ENCODE results near the gene TLE1.

Gene TLE1

DNA sequence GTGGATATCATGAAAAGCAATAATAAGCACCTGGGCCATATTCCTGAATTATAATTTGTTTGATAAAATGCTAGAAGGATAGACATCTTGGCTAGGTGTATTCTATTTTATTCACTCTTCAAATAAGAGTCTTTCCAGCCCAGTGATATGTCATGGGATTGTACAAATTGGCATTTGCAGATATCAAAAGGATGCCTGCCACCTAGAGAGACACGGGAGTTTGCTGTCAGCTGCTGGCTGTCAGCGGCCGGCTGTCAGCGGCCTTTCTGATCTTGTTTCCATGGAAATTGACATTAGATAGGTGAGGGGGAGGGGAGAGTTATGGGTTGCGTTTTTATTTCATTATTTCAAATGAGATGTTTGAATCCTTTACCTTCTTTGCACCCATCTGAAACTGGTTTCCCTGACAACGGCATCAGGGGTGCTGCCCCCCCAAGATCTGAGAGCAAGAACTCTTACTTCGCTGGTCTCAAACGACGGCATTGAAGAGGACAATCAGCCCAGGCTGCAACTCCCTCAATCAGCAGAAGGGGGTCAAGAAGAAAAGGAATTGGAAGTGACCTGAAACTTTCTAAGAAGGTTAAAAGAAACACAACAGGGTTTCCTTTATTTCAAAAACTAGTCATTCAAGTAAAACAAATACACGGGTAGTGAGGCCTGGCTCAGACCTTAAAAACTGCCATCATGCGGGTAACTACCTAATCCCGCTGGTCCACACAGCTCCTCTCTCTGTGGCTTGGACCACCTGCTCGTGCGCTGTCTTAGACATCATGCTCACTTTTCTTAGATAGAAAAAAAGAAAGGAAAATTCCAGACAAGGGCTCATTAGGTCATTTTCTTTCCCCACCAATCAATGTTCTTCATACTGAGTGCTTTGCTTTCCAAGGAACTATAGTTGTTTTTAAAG lies 115.7 kb downstream of the TLE1 start:
- no peak overlapping the region for H3K27ac ChIP-seq (replicated peaks)
- no peak for DNase-seq (ENCODE audit: low read depth in 1 of 2, low spot score in 1 of 2)
- H3K4me3 ChIP-seq (replicated peaks; ENCODE audit: insufficient read depth, low read length): no peak overlapping the region
- no peak for TF ChIP-seq GABPA (IDR thresholded peaks at IDR 0.05; ENCODE audit: low read depth)
- TF ChIP-seq, protein P1, sequence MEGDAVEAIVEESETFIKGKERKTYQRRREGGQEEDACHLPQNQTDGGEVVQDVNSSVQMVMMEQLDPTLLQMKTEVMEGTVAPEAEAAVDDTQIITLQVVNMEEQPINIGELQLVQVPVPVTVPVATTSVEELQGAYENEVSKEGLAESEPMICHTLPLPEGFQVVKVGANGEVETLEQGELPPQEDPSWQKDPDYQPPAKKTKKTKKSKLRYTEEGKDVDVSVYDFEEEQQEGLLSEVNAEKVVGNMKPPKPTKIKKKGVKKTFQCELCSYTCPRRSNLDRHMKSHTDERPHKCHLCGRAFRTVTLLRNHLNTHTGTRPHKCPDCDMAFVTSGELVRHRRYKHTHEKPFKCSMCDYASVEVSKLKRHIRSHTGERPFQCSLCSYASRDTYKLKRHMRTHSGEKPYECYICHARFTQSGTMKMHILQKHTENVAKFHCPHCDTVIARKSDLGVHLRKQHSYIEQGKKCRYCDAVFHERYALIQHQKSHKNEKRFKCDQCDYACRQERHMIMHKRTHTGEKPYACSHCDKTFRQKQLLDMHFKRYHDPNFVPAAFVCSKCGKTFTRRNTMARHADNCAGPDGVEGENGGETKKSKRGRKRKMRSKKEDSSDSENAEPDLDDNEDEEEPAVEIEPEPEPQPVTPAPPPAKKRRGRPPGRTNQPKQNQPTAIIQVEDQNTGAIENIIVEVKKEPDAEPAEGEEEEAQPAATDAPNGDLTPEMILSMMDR (IDR thresholded peaks at IDR 0.05; ENCODE audit: insufficient read depth, low read length): no peak
- TF ChIP-seq POLR2AphosphoS5 (IDR thresholded peaks at IDR 0.05; ENCODE audit: low read depth): no peak
- TF ChIP-seq, protein P2, sequence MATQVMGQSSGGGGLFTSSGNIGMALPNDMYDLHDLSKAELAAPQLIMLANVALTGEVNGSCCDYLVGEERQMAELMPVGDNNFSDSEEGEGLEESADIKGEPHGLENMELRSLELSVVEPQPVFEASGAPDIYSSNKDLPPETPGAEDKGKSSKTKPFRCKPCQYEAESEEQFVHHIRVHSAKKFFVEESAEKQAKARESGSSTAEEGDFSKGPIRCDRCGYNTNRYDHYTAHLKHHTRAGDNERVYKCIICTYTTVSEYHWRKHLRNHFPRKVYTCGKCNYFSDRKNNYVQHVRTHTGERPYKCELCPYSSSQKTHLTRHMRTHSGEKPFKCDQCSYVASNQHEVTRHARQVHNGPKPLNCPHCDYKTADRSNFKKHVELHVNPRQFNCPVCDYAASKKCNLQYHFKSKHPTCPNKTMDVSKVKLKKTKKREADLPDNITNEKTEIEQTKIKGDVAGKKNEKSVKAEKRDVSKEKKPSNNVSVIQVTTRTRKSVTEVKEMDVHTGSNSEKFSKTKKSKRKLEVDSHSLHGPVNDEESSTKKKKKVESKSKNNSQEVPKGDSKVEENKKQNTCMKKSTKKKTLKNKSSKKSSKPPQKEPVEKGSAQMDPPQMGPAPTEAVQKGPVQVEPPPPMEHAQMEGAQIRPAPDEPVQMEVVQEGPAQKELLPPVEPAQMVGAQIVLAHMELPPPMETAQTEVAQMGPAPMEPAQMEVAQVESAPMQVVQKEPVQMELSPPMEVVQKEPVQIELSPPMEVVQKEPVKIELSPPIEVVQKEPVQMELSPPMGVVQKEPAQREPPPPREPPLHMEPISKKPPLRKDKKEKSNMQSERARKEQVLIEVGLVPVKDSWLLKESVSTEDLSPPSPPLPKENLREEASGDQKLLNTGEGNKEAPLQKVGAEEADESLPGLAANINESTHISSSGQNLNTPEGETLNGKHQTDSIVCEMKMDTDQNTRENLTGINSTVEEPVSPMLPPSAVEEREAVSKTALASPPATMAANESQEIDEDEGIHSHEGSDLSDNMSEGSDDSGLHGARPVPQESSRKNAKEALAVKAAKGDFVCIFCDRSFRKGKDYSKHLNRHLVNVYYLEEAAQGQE (IDR thresholded peaks at IDR 0.05; ENCODE audit: insufficient replicate concordance, low read depth): no peak
- no peak for TF ChIP-seq SPI1 (IDR thresholded peaks at IDR 0.05; ENCODE audit: borderline replicate concordance, low read depth)
- H3K27me3 ChIP-seq (ENCODE audit: insufficient read depth, poor library complexity, severe bottlenecking): no peaks in the 10 kb centered on the region

DNA sequence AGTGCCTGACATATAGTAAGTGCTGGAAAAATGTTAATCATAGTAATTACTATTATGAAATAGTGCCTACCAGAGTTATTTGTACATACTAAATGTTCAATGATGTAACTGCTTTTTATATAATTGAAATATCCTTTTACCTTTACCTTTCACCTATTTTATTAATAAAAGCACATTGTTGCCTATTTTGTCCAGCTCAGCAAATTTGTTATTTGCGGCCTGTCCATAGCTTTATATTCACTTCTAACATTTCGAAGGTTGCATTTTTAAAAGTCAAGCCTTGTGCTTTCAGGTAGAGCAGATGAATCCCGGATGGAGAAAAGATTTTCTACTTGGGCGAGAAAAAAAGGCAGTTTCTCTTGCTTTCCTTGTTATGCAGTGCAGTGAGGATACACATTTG lies 119.3 kb downstream of the TLE1 start:
- DNase-seq (ENCODE audit: low read depth in 1 of 2, low spot score in 1 of 2): no peak
- TF ChIP-seq SPI1 (IDR thresholded peaks at IDR 0.05; ENCODE audit: borderline replicate concordance, low read depth) (no peak), GABPA (IDR thresholded peaks at IDR 0.05; ENCODE audit: low read depth) (no peak), POLR2AphosphoS5 (IDR thresholded peaks at IDR 0.05; ENCODE audit: low read depth) (no peak)
- TF ChIP-seq, protein P1 (IDR thresholded peaks at IDR 0.05; ENCODE audit: insufficient read depth, low read length): no peak
- TF ChIP-seq, protein P2 (IDR thresholded peaks at IDR 0.05; ENCODE audit: insufficient replicate concordance, low read depth): no peak
- Histone ChIP-seq H3K27me3 (ENCODE audit: insufficient read depth, poor library complexity, severe bottlenecking) (no peaks in the 10 kb centered on the region), H3K27ac (replicated peaks) (no peak overlapping the region), H3K4me3 (replicated peaks; ENCODE audit: insufficient read depth, low read length) (no peak overlapping the region)

DNA sequence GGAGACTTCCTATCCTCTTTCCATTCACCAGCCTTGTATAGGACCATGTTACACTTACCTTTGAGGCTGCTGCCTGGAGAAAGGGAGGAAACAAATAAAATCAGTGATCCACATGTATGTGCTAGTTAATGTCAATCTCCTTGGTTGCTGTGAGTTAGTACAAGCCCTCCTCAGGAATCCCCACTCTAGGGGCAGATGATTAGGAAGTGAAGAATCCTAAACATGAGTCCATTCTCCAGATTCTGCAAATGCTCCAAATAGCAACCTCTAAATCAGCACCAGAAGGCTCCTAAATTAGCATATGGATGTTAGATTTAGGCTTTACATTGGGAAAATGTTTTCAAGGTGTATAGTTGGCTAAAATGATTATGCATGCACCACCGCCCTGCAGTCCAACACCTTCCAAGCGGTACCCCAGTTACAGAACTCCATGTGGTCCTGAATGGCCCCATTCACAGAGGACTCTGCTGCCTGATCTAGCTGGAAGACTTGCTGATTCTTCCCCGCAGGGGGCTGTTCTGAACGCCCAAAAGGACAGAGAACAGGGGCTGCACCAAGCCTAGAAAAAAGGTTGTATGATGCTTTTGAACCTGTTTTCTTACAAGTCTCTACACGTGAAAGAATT lies 123.2 kb downstream of the TLE1 start:
- H3K27me3 ChIP-seq (ENCODE audit: insufficient read depth, poor library complexity, severe bottlenecking): no peaks in the 10 kb centered on the region
- TF ChIP-seq GABPA (IDR thresholded peaks at IDR 0.05; ENCODE audit: low read depth): no peak
- TF ChIP-seq POLR2AphosphoS5 (IDR thresholded peaks at IDR 0.05; ENCODE audit: low read depth): no peak
- TF ChIP-seq, protein P1 (IDR thresholded peaks at IDR 0.05; ENCODE audit: insufficient read depth, low read length): no peak
- TF ChIP-seq, protein P2 (IDR thresholded peaks at IDR 0.05; ENCODE audit: insufficient replicate concordance, low read depth): no peak
- no peak for TF ChIP-seq SPI1 (IDR thresholded peaks at IDR 0.05; ENCODE audit: borderline replicate concordance, low read depth)
- no peak overlapping the region for H3K27ac ChIP-seq (replicated peaks)
- H3K4me3 ChIP-seq (replicated peaks; ENCODE audit: insufficient read depth, low read length): no peak overlapping the region
- no peak for DNase-seq (ENCODE audit: low read depth in 1 of 2, low spot score in 1 of 2)
